Calu3 (cell line): ENCODE results near the gene LSM2. TPM values are rescaled to one million over a fixed set of nuclear protein-coding genes. Genes with fewer than 3 reads are reported as not detected.

Experiments
- BruUV-seq: library from RNA; stranded (reverse); fragments of 400-500 nt; replicated peaks from 2 replicates; lab custom pipeline; 2021; lab: Mats Ljungman, UMichigan
- CTCF ChIA-PET: fragments of 300-600 bp; sonication (Branson Sonifier 250); formaldehyde crosslinking; loops from one replicate; lab custom pipeline; 2022; ENCODE audit warnings: antibody characterized with exemption; lab: Charles Lee
- DNase-seq: peaks from one replicate; pipeline ENCODE4 v3.0.0; 2022
- H3K27ac Mint-ChIP-seq: one replicate; pipeline ENCODE4 v1.8.0; 2022; ENCODE audit warnings: mixed read lengths; ENCODE audit not compliant: unreplicated experiment
- H3K27me3 Mint-ChIP-seq: one replicate; pipeline ENCODE4 v1.8.0; 2022; ENCODE audit warnings: mixed read lengths; ENCODE audit not compliant: unreplicated experiment
- H3K36me3 Mint-ChIP-seq: one replicate; pipeline ENCODE4 v1.8.0; 2022; ENCODE audit warnings: mild to moderate bottlenecking, moderate library complexity, mixed read lengths; ENCODE audit not compliant: insufficient read depth, unreplicated experiment
- H3K4me1 Mint-ChIP-seq: one replicate; pipeline ENCODE4 v1.8.0; 2022; ENCODE audit warnings: mild to moderate bottlenecking, low read depth, mixed read lengths; ENCODE audit not compliant: unreplicated experiment
- H3K4me3 Mint-ChIP-seq: one replicate; pipeline ENCODE4 v1.8.0; 2022; ENCODE audit warnings: mild to moderate bottlenecking, low read depth, moderate library complexity, mixed read lengths; ENCODE audit not compliant: unreplicated experiment
- H3K9me3 Mint-ChIP-seq: one replicate; pipeline ENCODE4 v1.8.0; 2022; ENCODE audit warnings: low read depth, mixed read lengths; ENCODE audit not compliant: unreplicated experiment
- intact Hi-C: fragments of 100-400 bp; cut with micrococcal nuclease; formaldehyde crosslinking; loops from one replicate; pipeline ENCODE4 v1.10.0; 2022; ENCODE audit not compliant: unreplicated experiment
- total RNA-seq: library from RNA; stranded (reverse); gene quantifications from 2 replicates; pipeline ENCODE4 v1.2.3, GENCODE V29; 2022
- TF ChIP-seq, protein P1 (sequence below): fragments of 200-600 bp; IDR thresholded peaks from one replicate; pipeline ENCODE4 v1.8.0; 2022; ENCODE audit warnings: antibody characterized with exemption; ENCODE audit not compliant: unreplicated experiment

LSM2 gene
- total RNA-seq, 1 experiment from 2014 or later = 144 TPM

DNA sequence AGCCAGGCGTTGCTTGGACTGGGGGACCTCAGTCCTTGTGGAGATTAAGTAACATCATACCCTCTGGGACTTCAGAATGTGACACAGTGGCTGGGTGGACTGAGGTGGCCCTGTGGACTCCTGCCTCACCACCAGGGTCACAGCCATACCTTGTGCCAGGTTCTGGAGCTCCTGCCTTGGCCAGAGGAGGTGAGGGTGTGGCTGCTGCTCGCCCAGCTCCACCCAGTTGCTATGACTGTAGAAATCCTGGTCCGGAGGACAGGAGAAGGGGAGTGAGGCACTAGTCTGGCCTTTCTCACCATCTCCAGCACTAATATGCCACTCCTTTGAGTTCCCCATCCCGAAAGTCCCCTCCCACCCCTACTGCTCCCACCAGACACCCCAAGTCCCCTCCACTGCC lies 31.6 kb downstream of the LSM2 start:
- DNase-seq = peak; percentile 85
- H3K27ac Mint-ChIP-seq = peak overlapping the region; percentile 94
- no TSS peak for BruUV-seq
- TF ChIP-seq, protein P1, sequence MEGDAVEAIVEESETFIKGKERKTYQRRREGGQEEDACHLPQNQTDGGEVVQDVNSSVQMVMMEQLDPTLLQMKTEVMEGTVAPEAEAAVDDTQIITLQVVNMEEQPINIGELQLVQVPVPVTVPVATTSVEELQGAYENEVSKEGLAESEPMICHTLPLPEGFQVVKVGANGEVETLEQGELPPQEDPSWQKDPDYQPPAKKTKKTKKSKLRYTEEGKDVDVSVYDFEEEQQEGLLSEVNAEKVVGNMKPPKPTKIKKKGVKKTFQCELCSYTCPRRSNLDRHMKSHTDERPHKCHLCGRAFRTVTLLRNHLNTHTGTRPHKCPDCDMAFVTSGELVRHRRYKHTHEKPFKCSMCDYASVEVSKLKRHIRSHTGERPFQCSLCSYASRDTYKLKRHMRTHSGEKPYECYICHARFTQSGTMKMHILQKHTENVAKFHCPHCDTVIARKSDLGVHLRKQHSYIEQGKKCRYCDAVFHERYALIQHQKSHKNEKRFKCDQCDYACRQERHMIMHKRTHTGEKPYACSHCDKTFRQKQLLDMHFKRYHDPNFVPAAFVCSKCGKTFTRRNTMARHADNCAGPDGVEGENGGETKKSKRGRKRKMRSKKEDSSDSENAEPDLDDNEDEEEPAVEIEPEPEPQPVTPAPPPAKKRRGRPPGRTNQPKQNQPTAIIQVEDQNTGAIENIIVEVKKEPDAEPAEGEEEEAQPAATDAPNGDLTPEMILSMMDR = peak; percentile 13
- H3K36me3 Mint-ChIP-seq = peaks cover 63% of the 10 kb centered on the region
- H3K4me3 Mint-ChIP-seq = peak overlapping the region; percentile 65
- H3K9me3 Mint-ChIP-seq = no peaks in the 10 kb centered on the region
- intact Hi-C loops = loop anchor here (2.0 to 10.0 kb wide), 4 partner anchors 47 to 170 kb away; partner anchors contain the start of genes CFB and NEU1
- H3K4me1 Mint-ChIP-seq = peaks cover 43% of the 10 kb centered on the region
- H3K27me3 Mint-ChIP-seq = no peaks in the 10 kb centered on the region
- CTCF ChIA-PET = interaction anchor here (0.6 to 4.0 kb wide), 23 partner anchors 9 to 454 kb away, joined by 3 to 51 read pairs (median 5); partner anchors contain the start of genes HSPA1B, LSM2, LY6G5C and LY6G6F

DNA sequence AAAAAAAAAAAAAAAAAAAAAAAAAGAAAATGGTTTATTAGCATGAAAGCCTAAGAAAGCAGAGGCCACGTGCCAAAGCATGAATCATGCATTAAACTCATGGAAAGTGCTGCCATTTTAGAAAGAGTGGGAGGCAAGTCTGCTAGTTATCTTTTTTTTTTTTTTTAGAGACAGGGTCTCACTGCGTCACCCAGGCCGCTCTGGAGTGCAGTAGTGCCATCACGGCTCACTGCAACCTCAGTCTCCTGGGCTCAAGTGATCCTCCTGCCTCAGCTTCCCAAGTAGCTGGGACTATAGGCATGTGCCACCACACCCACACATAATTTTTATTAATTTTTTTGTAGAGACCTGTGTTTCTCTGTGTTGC lies 34.8 kb downstream of the LSM2 start:
- peaks cover 32% of the 10 kb centered on the region for H3K36me3 Mint-ChIP-seq
- TF ChIP-seq, protein P1 = no peak
- DNase-seq = no peak
- H3K9me3 Mint-ChIP-seq = no peaks in the 10 kb centered on the region
- no TSS peak for BruUV-seq
- CTCF ChIA-PET = interaction anchor here (0.9 to 4.0 kb wide), 8 partner anchors 19 to 225 kb away, joined by 3 to 51 read pairs (median 8); partner anchors contain the start of genes DDAH2, HSPA1A, HSPA1B and HSPA1L
- H3K4me1 Mint-ChIP-seq = peaks cover 42% of the 10 kb centered on the region
- no peaks in the 10 kb centered on the region for H3K27me3 Mint-ChIP-seq
- H3K4me3 Mint-ChIP-seq = no peak overlapping the region
- H3K27ac Mint-ChIP-seq = no peak overlapping the region
- intact Hi-C loops = loop anchor here (10.0 kb wide), 1 partner anchor 173 kb away; the partner anchor contains the start of gene CFB

DNA sequence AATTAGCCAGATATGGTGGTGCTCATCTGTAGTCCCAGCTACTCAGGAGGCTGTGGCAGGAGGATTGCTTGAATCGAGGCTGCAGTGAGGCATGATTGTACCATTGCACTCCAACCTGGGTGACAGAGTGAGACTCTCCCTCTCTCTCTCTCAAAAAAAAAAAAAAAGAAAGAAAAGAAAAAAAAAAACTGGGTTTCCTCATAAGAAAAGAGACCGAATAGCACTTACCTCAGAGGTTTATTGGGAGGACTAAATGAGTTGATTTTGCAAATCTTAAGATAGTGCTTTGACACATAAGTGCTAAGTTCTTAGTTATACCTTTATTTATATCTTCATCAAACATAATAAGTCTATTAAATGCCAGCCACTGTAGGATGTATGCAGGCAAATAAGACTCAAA lies 35.9 kb downstream of the LSM2 start:
- no TSS peak for BruUV-seq
- Mint-ChIP-seq H3K27ac (no peak overlapping the region), H3K4me3 (no peak overlapping the region), H3K27me3 (no peaks in the 10 kb centered on the region), H3K36me3 (peaks cover 24% of the 10 kb centered on the region), H3K4me1 (peaks cover 31% of the 10 kb centered on the region), H3K9me3 (no peaks in the 10 kb centered on the region)
- intact Hi-C loops = loop anchor here (10.0 kb wide), 1 partner anchor 174 kb away; the partner anchor contains the start of gene CFB
- CTCF ChIA-PET = interaction anchor here (0.6 to 2.8 kb wide), 13 partner anchors 31 to 118 kb away, joined by 3 to 51 read pairs (median 7); partner anchors contain the start of genes ABHD16A, CLIC1, DDAH2 and HSPA1A
- TF ChIP-seq, protein P1 = no peak
- DNase-seq = no peak

DNA sequence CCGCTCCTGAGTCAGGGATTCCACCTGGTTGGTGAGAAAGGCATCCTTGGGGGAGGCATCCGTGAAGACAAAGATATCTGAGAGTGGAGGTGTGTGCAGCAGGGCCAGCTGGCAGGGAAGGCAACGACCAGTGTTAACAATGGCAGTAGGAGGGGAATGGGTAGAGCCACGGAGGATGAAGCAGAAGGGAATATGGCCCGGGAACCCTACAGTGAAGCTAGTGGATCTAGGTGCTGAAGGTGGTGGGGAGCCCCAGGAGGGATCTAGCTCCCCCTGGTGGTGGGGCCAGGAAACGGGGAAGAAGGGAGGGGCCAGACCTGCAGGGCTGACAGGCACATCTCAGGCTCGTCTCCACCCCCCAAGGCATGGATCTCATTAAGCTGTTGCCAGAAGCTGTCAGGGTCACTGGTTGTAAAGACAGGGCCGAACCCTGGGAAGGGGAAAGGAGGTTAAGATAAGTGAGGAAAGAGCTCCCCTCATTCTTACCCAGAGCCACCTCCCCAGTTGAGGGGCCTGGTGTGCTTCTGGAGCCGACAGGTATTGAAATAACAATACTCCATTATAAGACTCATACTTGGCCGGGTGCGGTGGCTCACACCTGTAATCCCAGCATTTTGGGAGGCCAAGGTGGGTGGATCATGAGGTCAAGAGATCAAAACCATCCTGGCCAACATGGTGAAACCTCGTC lies 36.9 kb downstream of the LSM2 start:
- CTCF ChIA-PET = interaction anchor here (0.6 to 2.8 kb wide), 33 partner anchors 11 to 278 kb away, joined by 3 to 51 read pairs (median 4); partner anchors contain the start of genes ABHD16A, ATP6V1G2, CLIC1 and CSNK2B
- Mint-ChIP-seq H3K9me3 (no peaks in the 10 kb centered on the region), H3K27ac (peak overlapping the region; percentile 40), H3K4me1 (peaks cover 21% of the 10 kb centered on the region), H3K27me3 (no peaks in the 10 kb centered on the region), H3K36me3 (peaks cover 20% of the 10 kb centered on the region), H3K4me3 (no peak overlapping the region)
- BruUV-seq = no TSS peak
- intact Hi-C loops = loop anchor here (1.0 to 10.0 kb wide), 3 partner anchors 41 to 175 kb away; partner anchors contain the start of genes CFB and DDAH2
- TF ChIP-seq, protein P1 = peak; percentile 100
- peak; percentile 99 for DNase-seq
